Thyroid gland (tissue), 4 donors: ENCODE measurements around the gene TRIB2. TPM values are rescaled to one million over a fixed set of nuclear protein-coding genes. Genes with fewer than 3 reads are reported as not detected.

Source experiments
- DNase-seq, 2 donors: peaks; one replicate each; pipeline ENCODE4 v3.0.0-alpha.2; 2019
- H3K27ac ChIP-seq, 3 donors: fragments of 200-600 bp; sonication (generic); 1 replicate in 2 of 3; 2 replicates in 1 of 3; pipeline ENCODE4 v1.5.1; 2016 to 2019; ENCODE audit warnings: mild to moderate bottlenecking in 1 of 3, moderate library complexity in 1 of 3
- H3K27me3 ChIP-seq: fragments of 200-600 bp; sonication (generic); one replicate; pipeline ENCODE4 v1.5.1; 2019
- H3K36me3 ChIP-seq, 2 donors: fragments of 200-600 bp; sonication (generic); one replicate each; pipeline ENCODE4 v1.5.1; 2016 to 2019
- H3K4me1 ChIP-seq, 2 donors: fragments of 200-600 bp; sonication (generic); one replicate each; pipeline ENCODE4 v1.5.1; 2017 to 2019
- H3K4me3 ChIP-seq, 3 donors: fragments of 200-600 bp; sonication (generic); replicated peaks in 1 of 3; 1 replicate in 2 of 3; 2 replicates in 1 of 3; pipeline ENCODE4 v1.5.1; 2016; ENCODE audit warnings: mild to moderate bottlenecking in 1 of 3
- H3K9me3 ChIP-seq: fragments of 200-600 bp; sonication (generic); one replicate; pipeline ENCODE4 v1.5.1; 2017
- CTCF ChIP-seq, 6 experiments: fragments of 200-600 bp in 3 of 6; fragments of 450-650 bp in 3 of 6; sonication (generic) in 3 of 6; IDR thresholded peaks; one replicate each; pipeline ENCODE4 v1.5.1; 2016 to 2019; ENCODE audit warnings: antibody characterized with exemption in 6 of 6, mild to moderate bottlenecking in 2 of 6, inconsistent platforms in 1 of 6, moderate library complexity in 1 of 6
- POLR2A ChIP-seq, 2 donors: fragments of 450-650 bp; IDR thresholded peaks; one replicate each; pipeline ENCODE4 v1.6.1; 2017; ENCODE audit warnings: antibody characterized with exemption in 2 of 2, mild to moderate bottlenecking in 2 of 2, moderate library complexity in 1 of 2
- WGBS, 2 donors: methylation state at CpG; one replicate each; pipeline ENCODE4 v1.1.5; 2017; 5-methylcytosine and 5-hydroxymethylcytosine counted together
- intact Hi-C: fragments of 100-400 bp; cut with DNase I; formaldehyde crosslinking; loops from one replicate; pipeline ENCODE4 v1.15.1; 2023
- total RNA-seq, 4 donors: library from RNA; depleted of rRNA; stranded (reverse); fragments of >200 nt; gene quantifications; one replicate each; pipeline ENCODE4 v1.2.3, GENCODE V29; 2016

TRIB2 gene
- total RNA-seq, 4 donors from 2014 or later, result 30.8 to 59.8 (median 37.1) TPM

GRCh38 chr2:12716032-12716281 is 779 bp upstream of the TRIB2 start:
- peaks cover 5 to 16% of the 10 kb centered on the region in 2 donors for H3K4me1 ChIP-seq
- 0 to 8% methylated on average over 3 of the region's 3 CpGs for whole genome bisulfite sequencing, 2 donors
- intact Hi-C loops, result loop anchor here (10.0 kb wide), 2 partner anchors 261 to 851 kb away; no protein-coding TSS in a partner anchor
- no peaks in the 10 kb centered on the region for H3K36me3 ChIP-seq
- H3K27ac ChIP-seq, result peak overlapping the region; percentile 85 to 94 (median 91)
- peak; percentile 76 to 85 for DNase-seq
- H3K27me3 ChIP-seq, result no peaks in the 10 kb centered on the region
- TF ChIP-seq POLR2A (IDR thresholded peaks at IDR 0.05), result no peak
- peak; percentile 14 to 65 (median 39) for TF ChIP-seq CTCF (IDR thresholded peaks at IDR 0.05)
- peak overlapping the region; percentile 31 to 74 (median 74) for H3K4me3 ChIP-seq
- H3K9me3 ChIP-seq, result no peaks in the 10 kb centered on the region

DNA sequence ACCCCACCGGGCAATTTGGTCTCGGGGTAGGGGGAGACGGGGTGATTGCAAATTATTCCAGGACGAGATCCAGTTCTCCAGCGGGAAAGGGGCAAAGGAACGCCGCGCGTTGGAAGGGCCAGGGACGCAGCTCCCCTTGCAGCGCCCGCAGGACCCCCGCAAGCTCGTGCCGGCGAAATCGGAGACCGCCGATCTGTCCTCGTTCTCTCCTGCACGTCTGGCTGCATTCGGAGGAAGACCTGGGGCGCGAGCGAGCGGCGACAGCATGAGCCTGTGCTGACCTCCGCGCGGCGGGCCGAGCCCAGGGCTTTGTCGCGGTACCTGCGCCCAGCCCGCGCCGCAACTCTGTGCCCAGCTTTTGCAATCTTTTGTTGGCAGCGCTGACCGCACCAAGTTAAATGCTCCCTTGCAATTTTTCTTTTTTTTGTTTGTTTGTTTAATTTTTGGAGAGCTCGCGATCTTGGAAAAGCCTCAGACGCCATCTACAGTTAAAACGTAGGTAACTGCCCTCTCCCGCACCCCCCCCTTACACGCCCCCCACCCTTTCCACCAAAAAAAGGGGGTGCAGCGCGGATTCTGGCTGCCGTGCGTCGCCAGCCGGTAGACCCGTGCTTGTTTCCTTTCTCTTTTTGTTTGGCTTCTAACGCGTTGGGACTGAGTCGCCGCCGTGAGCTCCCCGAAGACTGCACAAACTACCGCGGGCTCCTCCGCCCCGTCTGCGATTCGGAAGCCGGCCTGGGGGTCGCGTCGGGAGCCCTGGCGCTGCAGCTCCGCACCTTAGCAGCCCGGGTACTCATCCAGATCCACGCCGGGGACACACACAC is 667 bp downstream of the TRIB2 start:
- Histone ChIP-seq H3K36me3 (no peaks in the 10 kb centered on the region), H3K9me3 (no peaks in the 10 kb centered on the region), H3K27ac (peak overlapping the region; percentile 46 to 91 (median 85)), H3K4me1 (peaks cover 5 to 16% of the 10 kb centered on the region in 2 donors), H3K4me3 (peak overlapping the region; percentile 38 to 74 (median 52)), H3K27me3 (no peaks in the 10 kb centered on the region)
- WGBS, 2 donors, result 0 to 1% methylated on average over 64 to 65 of the region's 74 CpGs
- intact Hi-C loops, result loop anchor here (10.0 kb wide), 2 partner anchors 263 to 853 kb away; no protein-coding TSS in a partner anchor
- TF ChIP-seq CTCF (IDR thresholded peaks at IDR 0.05), result peak in 3 of 6 experiments; percentile 18 to 54 (median 37)
- no peak for TF ChIP-seq POLR2A (IDR thresholded peaks at IDR 0.05)
- peak; percentile 56 to 60 for DNase-seq

DNA sequence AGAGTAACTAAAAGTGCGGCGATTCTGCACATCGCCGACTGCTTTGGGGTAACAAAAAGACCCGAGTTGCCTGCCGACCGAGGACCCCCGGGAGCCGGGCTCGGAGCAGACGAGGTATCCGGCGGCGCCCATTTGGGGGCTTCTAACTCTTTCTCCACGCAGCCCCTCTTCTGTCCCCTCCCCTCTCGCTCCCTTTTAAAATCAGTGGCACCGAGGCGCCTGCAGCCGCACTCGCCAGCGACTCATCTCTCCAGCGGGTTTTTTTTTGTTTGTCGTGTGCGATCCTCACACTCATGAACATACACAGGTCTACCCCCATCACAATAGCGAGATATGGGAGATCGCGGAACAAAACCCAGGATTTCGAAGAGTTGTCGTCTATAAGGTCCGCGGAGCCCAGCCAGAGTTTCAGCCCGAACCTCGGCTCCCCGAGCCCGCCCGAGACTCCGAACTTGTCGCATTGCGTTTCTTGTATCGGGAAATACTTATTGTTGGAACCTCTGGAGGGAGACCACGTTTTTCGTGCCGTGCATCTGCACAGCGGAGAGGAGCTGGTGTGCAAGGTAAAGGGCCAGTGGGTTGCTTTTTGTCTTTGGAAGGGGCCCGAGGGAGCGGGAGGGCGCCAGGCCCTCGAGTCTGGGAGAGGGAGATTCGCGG is 1.4 kb downstream of the TRIB2 start:
- peak; percentile 23 to 41 for DNase-seq
- TF ChIP-seq CTCF (IDR thresholded peaks at IDR 0.05) (no peak), POLR2A (IDR thresholded peaks at IDR 0.05) (no peak)

GRCh38 chr2:12718711-12719399 is 2.1 kb downstream of the TRIB2 start:
- Histone ChIP-seq H3K4me1 (peaks cover 5 to 22% of the 10 kb centered on the region in 2 donors), H3K27ac (peak overlapping the region; percentile 46 to 91 (median 85)), H3K4me3 (peak overlapping the region; percentile 38 to 74 (median 52)), H3K27me3 (no peaks in the 10 kb centered on the region), H3K9me3 (no peaks in the 10 kb centered on the region), H3K36me3 (no peaks in the 10 kb centered on the region)
- intact Hi-C loops, result loop anchor here (10.0 kb wide), 2 partner anchors 264 to 854 kb away; no protein-coding TSS in a partner anchor
- 3 to 4% methylated on average over 19 to 32 of the region's 33 CpGs for WGBS, 2 donors
- peak in 1 of 2 donors; percentile 19 for DNase-seq
- TF ChIP-seq CTCF (IDR thresholded peaks at IDR 0.05) (no peak), POLR2A (IDR thresholded peaks at IDR 0.05) (no peak)

More for the DNA sequence above, 1.4 kb downstream of the TRIB2 start:
- H3K4me1 ChIP-seq, result peaks cover 5 to 16% of the 10 kb centered on the region in 2 donors
- intact Hi-C loops, result loop anchor here (10.0 kb wide), 2 partner anchors 263 to 853 kb away; no protein-coding TSS in a partner anchor
- H3K27ac ChIP-seq, result peak overlapping the region; percentile 46 to 91 (median 85)
- no peaks in the 10 kb centered on the region for H3K9me3 ChIP-seq
- 1% methylated on average over 39 to 50 of the region's 50 CpGs for WGBS, 2 donors
- H3K36me3 ChIP-seq, result no peaks in the 10 kb centered on the region
- peak overlapping the region; percentile 38 to 74 (median 52) for H3K4me3 ChIP-seq
- H3K27me3 ChIP-seq, result no peaks in the 10 kb centered on the region
